ENCODE data around the gene NDST1. TPM values are rescaled to one million over a fixed set of nuclear protein-coding genes. Genes with fewer than 3 reads are reported as not detected.

Gene NDST1
- total RNA-seq, 4 donors from 2014 or later = 10.9 to 86.0 (median 42.5) TPM

DNA sequence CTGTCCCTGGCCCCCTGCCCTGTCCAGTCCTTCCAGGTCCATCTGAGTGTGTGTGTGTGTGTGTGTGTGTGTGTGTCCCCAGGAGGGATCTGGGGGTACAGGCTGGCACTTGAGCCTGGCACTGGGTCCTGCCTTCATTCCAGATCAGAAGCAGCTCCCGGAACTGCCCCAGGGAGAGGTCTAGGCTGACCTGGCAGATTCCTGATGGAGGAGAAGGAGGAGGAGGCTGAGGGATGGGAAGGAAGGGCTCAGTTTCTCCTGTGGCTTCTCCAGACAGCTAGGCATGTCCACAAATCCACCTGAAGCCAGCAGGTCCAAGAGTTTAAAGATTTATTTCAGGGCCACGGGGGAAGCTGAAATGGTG lies 328 bp downstream of the NDST1 start:
- no peaks in the 10 kb centered on the region for H3K27me3 ChIP-seq
- peak overlapping the region; percentile 31 to 37 for H3K27ac ChIP-seq
- DNase-seq = no peak
- no peaks in the 10 kb centered on the region for H3K36me3 ChIP-seq
- intact Hi-C loops (cut with DNase I; ENCODE audit: low total_unique reads) = no loop called here
- H3K4me3 ChIP-seq = no peak overlapping the region
- no peaks in the 10 kb centered on the region for H3K9me3 ChIP-seq
- TF ChIP-seq, protein P1, sequence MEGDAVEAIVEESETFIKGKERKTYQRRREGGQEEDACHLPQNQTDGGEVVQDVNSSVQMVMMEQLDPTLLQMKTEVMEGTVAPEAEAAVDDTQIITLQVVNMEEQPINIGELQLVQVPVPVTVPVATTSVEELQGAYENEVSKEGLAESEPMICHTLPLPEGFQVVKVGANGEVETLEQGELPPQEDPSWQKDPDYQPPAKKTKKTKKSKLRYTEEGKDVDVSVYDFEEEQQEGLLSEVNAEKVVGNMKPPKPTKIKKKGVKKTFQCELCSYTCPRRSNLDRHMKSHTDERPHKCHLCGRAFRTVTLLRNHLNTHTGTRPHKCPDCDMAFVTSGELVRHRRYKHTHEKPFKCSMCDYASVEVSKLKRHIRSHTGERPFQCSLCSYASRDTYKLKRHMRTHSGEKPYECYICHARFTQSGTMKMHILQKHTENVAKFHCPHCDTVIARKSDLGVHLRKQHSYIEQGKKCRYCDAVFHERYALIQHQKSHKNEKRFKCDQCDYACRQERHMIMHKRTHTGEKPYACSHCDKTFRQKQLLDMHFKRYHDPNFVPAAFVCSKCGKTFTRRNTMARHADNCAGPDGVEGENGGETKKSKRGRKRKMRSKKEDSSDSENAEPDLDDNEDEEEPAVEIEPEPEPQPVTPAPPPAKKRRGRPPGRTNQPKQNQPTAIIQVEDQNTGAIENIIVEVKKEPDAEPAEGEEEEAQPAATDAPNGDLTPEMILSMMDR (IDR thresholded peaks at IDR 0.05) = no peak
- no peak for TF ChIP-seq POLR2A (IDR thresholded peaks at IDR 0.05)
- H3K4me1 ChIP-seq = peaks cover 0 to 45% of the 10 kb centered on the region in 2 donors

DNA sequence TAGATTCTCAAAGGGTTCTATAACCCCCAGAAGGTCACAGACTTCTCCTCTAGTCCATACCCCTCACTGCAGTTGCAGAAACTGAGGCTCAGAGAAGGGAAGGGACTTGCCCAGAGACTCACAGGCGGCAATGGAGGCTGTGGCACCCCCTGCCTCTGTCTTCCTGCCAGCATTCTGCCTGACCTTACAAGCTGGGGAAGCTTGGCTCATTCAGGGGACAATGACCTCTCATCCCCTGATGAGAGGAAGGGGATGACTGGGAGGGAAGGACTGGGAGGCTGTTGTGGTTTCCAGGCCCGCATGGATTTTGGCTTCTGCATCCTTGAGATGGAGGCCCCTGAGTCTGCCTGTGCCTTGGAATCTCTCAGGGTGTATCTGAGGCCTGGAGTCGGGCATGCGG lies 897 bp downstream of the NDST1 start:
- no peak for DNase-seq
- Histone ChIP-seq H3K9me3 (no peaks in the 10 kb centered on the region), H3K36me3 (no peaks in the 10 kb centered on the region), H3K27ac (peak overlapping the region; percentile 17 to 37), H3K4me3 (no peak overlapping the region), H3K4me1 (peaks cover 0 to 43% of the 10 kb centered on the region in 2 donors), H3K27me3 (no peaks in the 10 kb centered on the region)
- intact Hi-C loops (cut with DNase I; ENCODE audit: low total_unique reads) = no loop called here
- TF ChIP-seq POLR2A (IDR thresholded peaks at IDR 0.05) = no peak
- TF ChIP-seq, protein P1 (IDR thresholded peaks at IDR 0.05) = no peak

DNA sequence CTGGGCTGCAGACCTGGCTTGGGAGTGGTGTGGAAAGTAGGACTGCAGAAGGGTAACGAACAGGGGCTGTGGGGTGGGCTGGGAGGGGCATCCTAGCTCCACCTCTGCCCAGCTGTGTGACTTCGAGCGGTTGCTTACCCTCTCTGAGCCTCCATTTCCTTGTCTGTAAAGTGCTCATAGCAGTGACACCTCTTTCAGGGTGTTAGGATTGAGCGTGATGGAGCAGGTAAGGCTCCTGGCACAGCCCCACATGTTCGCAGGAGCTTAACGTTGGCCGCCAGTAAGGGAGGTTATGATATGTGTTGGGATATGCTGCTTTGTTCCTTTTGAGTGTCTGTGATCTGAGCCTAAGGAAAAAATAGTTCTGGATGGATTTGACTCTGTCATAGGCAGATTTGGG lies 2.1 kb downstream of the NDST1 start:
- peaks cover 5 to 36% of the 10 kb centered on the region in 2 donors for H3K4me1 ChIP-seq
- H3K9me3 ChIP-seq = no peaks in the 10 kb centered on the region
- no peaks in the 10 kb centered on the region for H3K36me3 ChIP-seq
- H3K4me3 ChIP-seq = no peak overlapping the region
- H3K27ac ChIP-seq = peak overlapping the region; percentile 18 to 55
- H3K27me3 ChIP-seq = no peaks in the 10 kb centered on the region
- DNase-seq = no peak
- intact Hi-C loops (cut with DNase I; ENCODE audit: low total_unique reads) = no loop called here
- no peak for TF ChIP-seq POLR2A (IDR thresholded peaks at IDR 0.05)
- TF ChIP-seq, protein P1 (IDR thresholded peaks at IDR 0.05) = no peak

DNA sequence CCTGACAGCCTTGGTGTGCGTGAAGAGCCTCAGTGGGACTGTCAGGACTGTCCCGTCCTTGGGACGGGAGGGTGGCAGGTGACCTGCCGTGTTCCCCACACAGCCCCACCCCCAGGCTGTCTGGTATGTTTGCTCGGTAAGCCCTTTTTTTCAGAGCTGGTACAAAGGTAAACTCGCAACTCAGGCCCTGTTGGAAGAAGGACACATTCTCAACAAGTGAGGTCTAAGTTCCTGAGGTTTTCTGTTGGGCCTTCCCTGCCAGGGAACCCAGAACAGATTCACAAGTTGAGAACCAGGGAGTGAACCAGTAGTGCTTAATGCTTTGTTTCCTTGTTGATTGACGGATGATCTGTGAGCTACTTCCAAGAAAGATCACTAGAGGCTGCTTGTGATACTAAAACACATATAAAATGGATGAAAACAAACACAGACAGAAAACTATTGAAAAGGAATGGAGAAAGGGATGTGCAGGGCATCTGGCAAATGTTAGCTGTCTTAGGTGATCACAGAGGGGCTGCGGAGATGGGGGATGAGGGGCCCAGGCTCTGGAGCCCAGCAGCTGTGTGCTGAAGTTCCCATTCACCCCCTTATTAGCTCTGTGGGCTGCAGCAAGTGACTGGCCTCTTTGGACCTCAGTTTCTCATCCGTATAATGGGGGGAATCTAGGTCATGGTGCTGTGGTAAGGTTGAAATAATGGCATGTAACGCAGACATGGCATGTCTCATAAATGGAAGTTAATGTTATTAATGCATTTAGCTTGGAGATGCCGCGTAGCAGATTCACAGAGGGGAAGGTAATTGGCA lies 2.7 kb downstream of the NDST1 start:
- Histone ChIP-seq H3K4me1 (peaks cover 6 to 34% of the 10 kb centered on the region in 2 donors), H3K27ac (peak overlapping the region; percentile 18 to 71), H3K27me3 (no peaks in the 10 kb centered on the region), H3K36me3 (no peaks in the 10 kb centered on the region), H3K4me3 (no peak overlapping the region), H3K9me3 (no peaks in the 10 kb centered on the region)
- DNase-seq = no peak
- intact Hi-C loops (cut with DNase I; ENCODE audit: low total_unique reads) = no loop called here
- TF ChIP-seq POLR2A (IDR thresholded peaks at IDR 0.05) = no peak
- TF ChIP-seq, protein P1 (IDR thresholded peaks at IDR 0.05) = no peak

DNA sequence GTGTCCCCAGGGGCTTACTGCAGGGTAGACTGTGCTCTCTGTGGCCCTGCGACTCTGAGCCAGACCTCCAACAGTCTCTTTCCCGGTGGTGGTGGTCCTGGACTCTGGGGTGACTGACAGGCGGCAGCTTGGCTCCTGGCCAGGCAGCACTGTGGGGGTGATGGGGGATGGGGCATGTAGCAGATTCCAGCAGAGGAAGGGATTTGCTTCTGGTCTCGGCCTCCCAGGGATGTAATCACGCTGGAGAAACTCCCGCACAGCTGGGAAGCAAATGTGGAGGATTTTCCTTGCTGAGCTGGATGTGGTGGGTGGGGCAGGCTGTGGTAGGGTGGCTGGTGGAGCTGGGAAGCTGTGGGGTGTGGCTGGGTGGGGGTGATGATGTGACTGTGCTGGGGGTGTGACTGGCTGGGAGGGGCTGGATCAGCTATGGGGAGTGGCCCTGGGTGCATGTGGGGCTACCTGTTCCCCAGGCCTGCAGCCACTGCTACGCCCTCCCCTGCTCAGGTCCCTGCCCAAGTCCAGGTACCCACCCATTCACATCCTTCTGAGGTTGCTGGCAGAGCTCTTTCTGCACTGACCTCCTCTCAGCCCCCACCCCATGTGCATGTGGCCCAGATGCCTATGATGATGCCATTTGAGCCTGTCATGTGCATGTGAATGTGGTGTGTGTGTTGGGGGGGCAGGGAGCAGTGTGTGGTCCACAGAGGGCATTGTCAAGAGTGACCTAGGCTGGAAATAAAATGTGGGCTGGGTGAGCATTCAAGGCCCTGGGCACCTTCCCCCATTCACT lies 3.8 kb downstream of the NDST1 start:
- Histone ChIP-seq H3K4me1 (peaks cover 6 to 40% of the 10 kb centered on the region in 2 donors), H3K4me3 (no peak overlapping the region), H3K9me3 (no peaks in the 10 kb centered on the region), H3K36me3 (no peaks in the 10 kb centered on the region), H3K27me3 (no peaks in the 10 kb centered on the region), H3K27ac (peak overlapping the region; percentile 48 to 71)
- intact Hi-C loops (cut with DNase I; ENCODE audit: low total_unique reads) = no loop called here
- peak; percentile 41 to 46 for DNase-seq
- TF ChIP-seq, protein P1 (IDR thresholded peaks at IDR 0.05) = no peak
- no peak for TF ChIP-seq POLR2A (IDR thresholded peaks at IDR 0.05)
